ENCODE data around the gene RBBP5. TPM values are rescaled to one million over a fixed set of nuclear protein-coding genes. Genes with fewer than 3 reads are reported as not detected.

The RBBP5 gene
- total RNA-seq, 1 experiment from 2014 or later, result 19.0 TPM

- Mint-ChIP-seq H3K4me1 (ENCODE audit: low read depth, unreplicated experiment) (no peaks in the 10 kb centered on the region), H3K36me3 (ENCODE audit: insufficient read depth, unreplicated experiment) (no peaks in the 10 kb centered on the region), H3K4me3 (ENCODE audit: unreplicated experiment) (no peak overlapping the region), H3K9me3 (ENCODE audit: unreplicated experiment) (no peaks in the 10 kb centered on the region), H3K27me3 (ENCODE audit: insufficient read depth, unreplicated experiment) (peaks cover 2% of the 10 kb centered on the region), H3K27ac (ENCODE audit: unreplicated experiment) (no peak overlapping the region)
- intact Hi-C loops (cut with micrococcal nuclease; ENCODE audit: unreplicated experiment), result no loop called here
- ChIA-PET CTCF (interaction anchor here (0.6 to 3.6 kb wide), 10 partner anchors 23 to 384 kb away, joined by 3 to 191 read pairs (median 10); no protein-coding TSS in a partner anchor), POLR2A (no interaction called here)
- Histone ChIP-seq H3K9me3 (no peaks in the 10 kb centered on the region), H3K27me3 (replicated peaks; ENCODE audit: control insufficient read depth, insufficient read depth, low read length) (no peaks in the 10 kb centered on the region), H3K4me1 (peaks cover 6% of the 10 kb centered on the region; the same call in 1 of the 2 replicates), H3K4me3 (ENCODE audit: low read depth, low read length) (no peak overlapping the region), H3K36me3 (ENCODE audit: control insufficient read depth, insufficient read depth, low read length) (no peaks in the 10 kb centered on the region; the same call in 1 of the 2 replicates)
- no peak for DNase-seq
- no peak for TF ChIP-seq CTCF (IDR thresholded peaks at IDR 0.05; ENCODE audit: insufficient read depth in 1 of 2, low read depth in 1 of 2, low read length in 1 of 2, severe bottlenecking in 1 of 2, unreplicated experiment in 1 of 2)
- BruUV-seq (replicated peaks), result no TSS peak
Measured at GRCh38 chr1:205062319-205062718, 59.5 kb downstream of the RBBP5 start.

GRCh38 chr1:205061665-205062069 is 60.1 kb downstream of the RBBP5 start:
- BruUV-seq (replicated peaks), result no TSS peak
- Mint-ChIP-seq H3K9me3 (ENCODE audit: unreplicated experiment) (no peaks in the 10 kb centered on the region), H3K36me3 (ENCODE audit: insufficient read depth, unreplicated experiment) (no peaks in the 10 kb centered on the region), H3K4me1 (ENCODE audit: low read depth, unreplicated experiment) (no peaks in the 10 kb centered on the region), H3K27ac (ENCODE audit: unreplicated experiment) (no peak overlapping the region), H3K27me3 (ENCODE audit: insufficient read depth, unreplicated experiment) (peaks cover 2% of the 10 kb centered on the region), H3K4me3 (ENCODE audit: unreplicated experiment) (no peak overlapping the region)
- Histone ChIP-seq H3K4me1 (peaks cover 6% of the 10 kb centered on the region; the same call in 1 of the 2 replicates), H3K36me3 (ENCODE audit: control insufficient read depth, insufficient read depth, low read length) (no peaks in the 10 kb centered on the region; the same call in 1 of the 2 replicates), H3K9me3 (no peaks in the 10 kb centered on the region), H3K27me3 (replicated peaks; ENCODE audit: control insufficient read depth, insufficient read depth, low read length) (no peaks in the 10 kb centered on the region), H3K4me3 (ENCODE audit: low read depth, low read length) (no peak overlapping the region)
- CTCF ChIA-PET, result interaction anchor here (0.6 to 3.6 kb wide), 55 partner anchors 9 to 618 kb away, joined by 3 to 191 read pairs (median 4); partner anchors contain the start of genes RBBP5, TMCC2 and TMEM81
- intact Hi-C loops (cut with micrococcal nuclease; ENCODE audit: unreplicated experiment), result loop anchor here (1.0 kb wide), 3 partner anchors 72 to 195 kb away; no protein-coding TSS in a partner anchor
- POLR2A ChIA-PET, result interaction anchor here (0.5 to 0.6 kb wide), 2 partner anchors 72 to 239 kb away, joined by 3 to 6 read pairs; no protein-coding TSS in a partner anchor
- TF ChIP-seq CTCF (IDR thresholded peaks at IDR 0.05; ENCODE audit: insufficient read depth in 1 of 2, low read depth in 1 of 2, low read length in 1 of 2, severe bottlenecking in 1 of 2, unreplicated experiment in 1 of 2), result peak; percentile 87 to 91
- DNase-seq, result peak; percentile 71 to 82

- no peak overlapping the region for H3K4me3 Mint-ChIP-seq (ENCODE audit: unreplicated experiment)
- Histone ChIP-seq H3K27me3 (replicated peaks; ENCODE audit: control insufficient read depth, insufficient read depth, low read length) (no peaks in the 10 kb centered on the region), H3K9me3 (no peaks in the 10 kb centered on the region), H3K4me1 (peaks cover 6% of the 10 kb centered on the region; the same call in 1 of the 2 replicates), H3K4me3 (ENCODE audit: low read depth, low read length) (no peak overlapping the region), H3K36me3 (ENCODE audit: control insufficient read depth, insufficient read depth, low read length) (no peaks in the 10 kb centered on the region; the same call in 1 of the 2 replicates)
- ChIA-PET POLR2A (no interaction called here), CTCF (interaction anchor here (0.7 to 3.6 kb wide), 44 partner anchors 9 to 463 kb away, joined by 3 to 191 read pairs (median 6); partner anchors contain the start of genes RBBP5 and TMCC2)
- no peaks in the 10 kb centered on the region for H3K36me3 Mint-ChIP-seq (ENCODE audit: insufficient read depth, unreplicated experiment)
- TF ChIP-seq CTCF (IDR thresholded peaks at IDR 0.05; ENCODE audit: insufficient read depth in 1 of 2, low read depth in 1 of 2, low read length in 1 of 2, severe bottlenecking in 1 of 2, unreplicated experiment in 1 of 2), result no peak
- intact Hi-C loops (cut with micrococcal nuclease; ENCODE audit: unreplicated experiment), result loop anchor here (1.0 kb wide), 3 partner anchors 72 to 195 kb away; no protein-coding TSS in a partner anchor
- no peak for DNase-seq
- H3K4me1 Mint-ChIP-seq (ENCODE audit: low read depth, unreplicated experiment), result no peaks in the 10 kb centered on the region
- no TSS peak for BruUV-seq (replicated peaks)
- no peak overlapping the region for H3K27ac Mint-ChIP-seq (ENCODE audit: unreplicated experiment)
- no peaks in the 10 kb centered on the region for H3K27me3 Mint-ChIP-seq (ENCODE audit: insufficient read depth, unreplicated experiment)
- H3K9me3 Mint-ChIP-seq (ENCODE audit: unreplicated experiment), result no peaks in the 10 kb centered on the region
Measured at GRCh38 chr1:205061227-205061626, 60.6 kb downstream of the RBBP5 start.

All from Caco-2 (cell line).